Measurements from ENCODE around the gene ZC3H12C.

DNA sequence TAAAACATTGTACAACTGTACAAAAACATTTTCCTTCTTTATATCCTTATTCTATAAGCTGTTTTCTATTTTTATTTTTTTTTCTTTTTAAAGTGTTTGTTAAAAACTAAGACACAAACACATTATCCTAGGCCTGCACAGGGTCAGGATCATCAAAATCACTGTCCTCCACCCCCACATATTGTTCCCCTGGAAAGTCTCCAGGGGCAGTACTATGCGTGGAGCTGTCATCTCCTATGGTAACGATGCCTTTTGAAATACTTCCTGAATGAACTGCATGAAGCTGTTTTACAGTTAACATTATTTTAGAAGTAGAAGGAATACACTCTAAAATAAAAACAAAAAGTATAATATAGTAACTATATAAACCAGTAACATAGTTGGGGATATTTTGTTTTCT lies 67.2 kb downstream of the ZC3H12C start:
- TF ChIP-seq CTCF (IDR thresholded peaks at IDR 0.05) = no peak
- no peak for TF ChIP-seq POLR2A (IDR thresholded peaks at IDR 0.05)
